NCI-H748 (cell line): Measurements from ENCODE around the gene IDH3A.
"Not testable (repeated sequence)": the region's sequence is repeated elsewhere in the genome, so short reads cannot be mapped to it uniquely, and the experiment has no call there.

Source experiments
- DNase-seq: peaks from one replicate; lab custom pipeline; 2025; ENCODE audit not compliant: unreplicated experiment; lab: John Stamatoyannopoulos, UW

Gene IDH3A

GRCh38 chr15:78129077-78129750 lies 19.9 kb upstream of the IDH3A start:
- DNase-seq = no peak

- DNase-seq = no peak
Measured at GRCh38 chr15:78129751-78130287, 19.3 kb upstream of the IDH3A start.

- DNase-seq = peak; percentile 59
Measured at GRCh38 chr15:78130466-78131294, 18.5 kb upstream of the IDH3A start.

GRCh38 chr15:78131295-78132061 lies 17.7 kb upstream of the IDH3A start, which contains the start of gene CIB2:
Gene CIB2, minus strand, starts transcription at chr15:78131445. Its CDS starts 230 bp downstream, at chr15:78131215.
- DNase-seq = peak; percentile 76

GRCh38 chr15:78133801-78134200 lies 15.4 kb upstream of the IDH3A start:
- no peak for DNase-seq

- DNase-seq = no peak
Measured at GRCh38 chr15:78139578-78139977, 9.6 kb upstream of the IDH3A start.

GRCh38 chr15:78140292-78140691 lies 8.9 kb upstream of the IDH3A start:
- no peak for DNase-seq

- no peak for DNase-seq
Measured at GRCh38 chr15:78142332-78142731, 6.8 kb upstream of the IDH3A start.

GRCh38 chr15:78146425-78147154 lies 2.6 kb upstream of the IDH3A start:
- DNase-seq = no peak

- DNase-seq = no peak
Measured at GRCh38 chr15:78147566-78147965, 1.6 kb upstream of the IDH3A start.

- peak; percentile 38 for DNase-seq
Measured at GRCh38 chr15:78148392-78149067, 632 bp upstream of the IDH3A start.

GRCh38 chr15:78149805-78150751 lies 916 bp downstream of the IDH3A start:
- peak; percentile 52 for DNase-seq

- DNase-seq = not testable (repeated sequence)
Measured at GRCh38 chr15:78151075-78151474, 1.9 kb downstream of the IDH3A start.

- no peak for DNase-seq
Measured at GRCh38 chr15:78154955-78155354, 5.8 kb downstream of the IDH3A start.

GRCh38 chr15:78155355-78155939 lies 6.3 kb downstream of the IDH3A start:
- no peak for DNase-seq

- DNase-seq = no peak
Measured at GRCh38 chr15:78156653-78157052, 7.5 kb downstream of the IDH3A start.

- DNase-seq = no peak
Measured at GRCh38 chr15:78157203-78157602, 8.0 kb downstream of the IDH3A start.

- no peak for DNase-seq
Measured at GRCh38 chr15:78159395-78159794, 10.2 kb downstream of the IDH3A start.

GRCh38 chr15:78162038-78162437 lies 12.9 kb downstream of the IDH3A start:
- no peak for DNase-seq
